ENCODE results near the gene SLC41A1.
"Not testable (repeated sequence)": the region's sequence is repeated elsewhere in the genome, so short reads cannot be mapped to it uniquely, and the experiment has no call there.

Gene SLC41A1
- 33.7 to 38.6 reads per million in 2 donors for total RNA-seq

GRCh38 chr1:205812878-205813754, at the start of gene SLC41A1:
Gene SLC41A1 (minus strand): TSS chr1:205813198. CDS start chr1:205810441, 2,757 bp downstream.
- DNase-seq: peak; percentile 88

- no peak for DNase-seq
Observed at GRCh38 chr1:205861540-205861939, 48.5 kb upstream of the SLC41A1 start.

GRCh38 chr1:205858141-205858961, 45.4 kb upstream of the SLC41A1 start:
- no peak for DNase-seq

- DNase-seq: not testable (repeated sequence)
Observed at GRCh38 chr1:205857501-205857900, 44.5 kb upstream of the SLC41A1 start.

GRCh38 chr1:205856433-205856832, 43.4 kb upstream of the SLC41A1 start:
- DNase-seq: no peak

GRCh38 chr1:205852969-205853368, 40.0 kb upstream of the SLC41A1 start:
- no peak for DNase-seq

GRCh38 chr1:205851993-205852392, 39.0 kb upstream of the SLC41A1 start:
- DNase-seq: no peak

- DNase-seq: peak; percentile 18
Observed at GRCh38 chr1:205849619-205850355, 36.8 kb upstream of the SLC41A1 start, which contains the start of gene PM20D1. Gene PM20D1 (minus strand): TSS chr1:205850132. CDS start chr1:205850072, 60 bp downstream.

GRCh38 chr1:205843036-205843859, 30.2 kb upstream of the SLC41A1 start:
- DNase-seq: no peak

GRCh38 chr1:205842229-205842628, 29.2 kb upstream of the SLC41A1 start:
- no peak for DNase-seq

GRCh38 chr1:205840146-205840923, 27.3 kb upstream of the SLC41A1 start:
- no peak for DNase-seq

GRCh38 chr1:205837382-205837970, 24.5 kb upstream of the SLC41A1 start:
- no peak for DNase-seq

- DNase-seq: no peak
Observed at GRCh38 chr1:205834751-205835150, 21.8 kb upstream of the SLC41A1 start.

- DNase-seq: no peak
Observed at GRCh38 chr1:205832326-205832751, 19.3 kb upstream of the SLC41A1 start.

GRCh38 chr1:205827623-205828022, 14.6 kb upstream of the SLC41A1 start:
- DNase-seq: no peak

- DNase-seq: no peak
Observed at GRCh38 chr1:205826995-205827394, 14.0 kb upstream of the SLC41A1 start.

- no peak for DNase-seq
Observed at GRCh38 chr1:205826016-205826806, 13.2 kb upstream of the SLC41A1 start.

- DNase-seq: no peak
Observed at GRCh38 chr1:205824180-205824579, 11.2 kb upstream of the SLC41A1 start.

GRCh38 chr1:205823260-205823659, 10.3 kb upstream of the SLC41A1 start:
- DNase-seq: not testable (repeated sequence)

GRCh38 chr1:205822397-205822796, 9.4 kb upstream of the SLC41A1 start:
- DNase-seq: no peak
